ENCODE measurements around the gene LMAN1L.

Gene LMAN1L

GRCh38 chr15:74838137-74838516 is 25.5 kb downstream of the LMAN1L start:
- Histone ChIP-seq H3K4me3 (ENCODE audit: low read length) (no peak overlapping the region), H3K9ac (ENCODE audit: low read length) (no peak overlapping the region), H3K4me1 (ENCODE audit: control insufficient read depth, low read depth, low read length) (peaks cover 7% of the 10 kb centered on the region), H3K27ac (ENCODE audit: low read length) (no peak overlapping the region), H3K36me3 (ENCODE audit: control insufficient read depth, low read depth, low read length) (peaks cover 3% of the 10 kb centered on the region), H3K27me3 (ENCODE audit: control insufficient read depth, insufficient read depth, low read length) (no peaks in the 10 kb centered on the region), H3K9me3 (ENCODE audit: control insufficient read depth, low read depth, low read length) (no peaks in the 10 kb centered on the region)

- no peak overlapping the region for H3K27ac ChIP-seq (ENCODE audit: low read length)
- H3K4me1 ChIP-seq (ENCODE audit: control insufficient read depth, low read depth, low read length), result peaks cover 12% of the 10 kb centered on the region
- H3K36me3 ChIP-seq (ENCODE audit: control insufficient read depth, low read depth, low read length), result peaks cover 3% of the 10 kb centered on the region
- no peaks in the 10 kb centered on the region for H3K9me3 ChIP-seq (ENCODE audit: control insufficient read depth, low read depth, low read length)
- H3K27me3 ChIP-seq (ENCODE audit: control insufficient read depth, insufficient read depth, low read length), result no peaks in the 10 kb centered on the region
- H3K4me3 ChIP-seq (ENCODE audit: low read length), result no peak overlapping the region
- H3K9ac ChIP-seq (ENCODE audit: low read length), result no peak overlapping the region
Observed at GRCh38 chr15:74838746-74839525, 26.3 kb downstream of the LMAN1L start.

GRCh38 chr15:74839526-74840395 is 27.1 kb downstream of the LMAN1L start:
- Histone ChIP-seq H3K36me3 (ENCODE audit: control insufficient read depth, low read depth, low read length) (peaks cover 6% of the 10 kb centered on the region), H3K27me3 (ENCODE audit: control insufficient read depth, insufficient read depth, low read length) (no peaks in the 10 kb centered on the region), H3K4me1 (ENCODE audit: control insufficient read depth, low read depth, low read length) (peaks cover 12% of the 10 kb centered on the region), H3K4me3 (ENCODE audit: low read length) (no peak overlapping the region), H3K9ac (ENCODE audit: low read length) (no peak overlapping the region), H3K27ac (ENCODE audit: low read length) (no peak overlapping the region), H3K9me3 (ENCODE audit: control insufficient read depth, low read depth, low read length) (no peaks in the 10 kb centered on the region)

GRCh38 chr15:74840851-74841775 is 28.5 kb downstream of the LMAN1L start:
- H3K36me3 ChIP-seq (ENCODE audit: control insufficient read depth, low read depth, low read length), result peaks cover 7% of the 10 kb centered on the region
- H3K27me3 ChIP-seq (ENCODE audit: control insufficient read depth, insufficient read depth, low read length), result no peaks in the 10 kb centered on the region
- peaks cover 12% of the 10 kb centered on the region for H3K4me1 ChIP-seq (ENCODE audit: control insufficient read depth, low read depth, low read length)
- H3K4me3 ChIP-seq (ENCODE audit: low read length), result no peak overlapping the region
- no peaks in the 10 kb centered on the region for H3K9me3 ChIP-seq (ENCODE audit: control insufficient read depth, low read depth, low read length)
- no peak overlapping the region for H3K9ac ChIP-seq (ENCODE audit: low read length)
- H3K27ac ChIP-seq (ENCODE audit: low read length), result no peak overlapping the region

GRCh38 chr15:74841891-74842373 is 29.3 kb downstream of the LMAN1L start:
- Histone ChIP-seq H3K9me3 (ENCODE audit: control insufficient read depth, low read depth, low read length) (no peaks in the 10 kb centered on the region), H3K4me1 (ENCODE audit: control insufficient read depth, low read depth, low read length) (peaks cover 12% of the 10 kb centered on the region), H3K27me3 (ENCODE audit: control insufficient read depth, insufficient read depth, low read length) (no peaks in the 10 kb centered on the region), H3K4me3 (ENCODE audit: low read length) (peak overlapping the region; percentile 80), H3K9ac (ENCODE audit: low read length) (peak overlapping the region; percentile 94), H3K27ac (ENCODE audit: low read length) (no peak overlapping the region), H3K36me3 (ENCODE audit: control insufficient read depth, low read depth, low read length) (peaks cover 7% of the 10 kb centered on the region)

- Histone ChIP-seq H3K9me3 (ENCODE audit: control insufficient read depth, low read depth, low read length) (no peaks in the 10 kb centered on the region), H3K4me1 (ENCODE audit: control insufficient read depth, low read depth, low read length) (peaks cover 12% of the 10 kb centered on the region), H3K27me3 (ENCODE audit: control insufficient read depth, insufficient read depth, low read length) (no peaks in the 10 kb centered on the region), H3K9ac (ENCODE audit: low read length) (peak within 1 kb of the TSS; percentile 94), H3K4me3 (ENCODE audit: low read length) (peak within 1 kb of the TSS; percentile 80), H3K27ac (ENCODE audit: low read length) (peak within 1 kb of the TSS; percentile 64), H3K36me3 (ENCODE audit: control insufficient read depth, low read depth, low read length) (peaks cover 9% of the 10 kb centered on the region)
Observed at GRCh38 chr15:74842581-74843444, 30.2 kb downstream of the LMAN1L start, which contains the start of gene ULK3. TSS of gene ULK3 (minus strand) at chr15:74843156. CDS start at chr15:74843105, 51 bp downstream.

GRCh38 chr15:74843445-74843828 is 30.8 kb downstream of the LMAN1L start:
- Histone ChIP-seq H3K9me3 (ENCODE audit: control insufficient read depth, low read depth, low read length) (no peaks in the 10 kb centered on the region), H3K4me3 (ENCODE audit: low read length) (peak overlapping the region; percentile 80), H3K36me3 (ENCODE audit: control insufficient read depth, low read depth, low read length) (peaks cover 12% of the 10 kb centered on the region), H3K9ac (ENCODE audit: low read length) (peak overlapping the region; percentile 94), H3K27me3 (ENCODE audit: control insufficient read depth, insufficient read depth, low read length) (no peaks in the 10 kb centered on the region), H3K4me1 (ENCODE audit: control insufficient read depth, low read depth, low read length) (peaks cover 12% of the 10 kb centered on the region), H3K27ac (ENCODE audit: low read length) (peak overlapping the region; percentile 59)

GRCh38 chr15:74843891-74844299 is 31.3 kb downstream of the LMAN1L start:
- Histone ChIP-seq H3K9ac (ENCODE audit: low read length) (peak overlapping the region; percentile 94), H3K27ac (ENCODE audit: low read length) (peak overlapping the region; percentile 59), H3K4me1 (ENCODE audit: control insufficient read depth, low read depth, low read length) (peaks cover 12% of the 10 kb centered on the region), H3K9me3 (ENCODE audit: control insufficient read depth, low read depth, low read length) (no peaks in the 10 kb centered on the region), H3K36me3 (ENCODE audit: control insufficient read depth, low read depth, low read length) (peaks cover 11% of the 10 kb centered on the region), H3K4me3 (ENCODE audit: low read length) (peak overlapping the region; percentile 80), H3K27me3 (ENCODE audit: control insufficient read depth, insufficient read depth, low read length) (no peaks in the 10 kb centered on the region)

GRCh38 chr15:74844319-74845207 is 31.9 kb downstream of the LMAN1L start:
- Histone ChIP-seq H3K27ac (ENCODE audit: low read length) (no peak overlapping the region), H3K36me3 (ENCODE audit: control insufficient read depth, low read depth, low read length) (peaks cover 11% of the 10 kb centered on the region), H3K27me3 (ENCODE audit: control insufficient read depth, insufficient read depth, low read length) (no peaks in the 10 kb centered on the region), H3K4me1 (ENCODE audit: control insufficient read depth, low read depth, low read length) (peaks cover 12% of the 10 kb centered on the region), H3K9ac (ENCODE audit: low read length) (no peak overlapping the region), H3K4me3 (ENCODE audit: low read length) (no peak overlapping the region), H3K9me3 (ENCODE audit: control insufficient read depth, low read depth, low read length) (no peaks in the 10 kb centered on the region)

GRCh38 chr15:74845208-74845568 is 32.6 kb downstream of the LMAN1L start:
- no peak overlapping the region for H3K4me3 ChIP-seq (ENCODE audit: low read length)
- no peak overlapping the region for H3K9ac ChIP-seq (ENCODE audit: low read length)
- peaks cover 11% of the 10 kb centered on the region for H3K36me3 ChIP-seq (ENCODE audit: control insufficient read depth, low read depth, low read length)
- H3K27me3 ChIP-seq (ENCODE audit: control insufficient read depth, insufficient read depth, low read length), result no peaks in the 10 kb centered on the region
- H3K9me3 ChIP-seq (ENCODE audit: control insufficient read depth, low read depth, low read length), result no peaks in the 10 kb centered on the region
- peaks cover 12% of the 10 kb centered on the region for H3K4me1 ChIP-seq (ENCODE audit: control insufficient read depth, low read depth, low read length)
- H3K27ac ChIP-seq (ENCODE audit: low read length), result no peak overlapping the region
